K562 (cell line): Measurements from ENCODE around the gene ATP5F1A. TPM values are rescaled to one million over a fixed set of nuclear protein-coding genes. Genes with fewer than 3 reads are reported as not detected.

Source experiments
- ATAC-seq: fragments of 200-7000 bp; cut with Tn5 transposase; 3 replicates; pipeline ENCODE4 v1.9.1; 2020; ENCODE audit warnings: moderate library complexity
- BruUV-seq: library from RNA; stranded (reverse); fragments of 400-500 nt; replicated peaks from 2 replicates; lab custom pipeline; 2021; lab: Mats Ljungman, UMichigan
- CTCF ChIA-PET: fragments of 300-600 bp; formaldehyde crosslinking; extraction: SDS; loops from one replicate; lab custom pipeline; 2021; ENCODE audit warnings: low intra/inter-chr PET ratio; lab: Yijun Ruan, JAX
- POLR2A ChIA-PET: fragments of 300-600, 350-650 bp; sonication (Branson Sonifier 250); formaldehyde crosslinking; extraction: SDS; loops from one replicate; lab custom pipeline; 2021; ENCODE audit warnings: antibody characterized with exemption, inconsistent platforms; lab: Yijun Ruan, JAX
- DNase-seq, 4 experiments: peaks; one replicate each; pipeline versions ENCODE4 v3.0.0 to v3.0.0-alpha.2; 2011 to 2018; ENCODE audit warnings: low spot score in 3 of 4, mixed read lengths in 3 of 4; ENCODE audit errors: extremely low read depth in 1 of 4
- FAIRE-seq: peaks from 2 replicates; lab custom pipeline; 2011; peaks lifted over from hg19 to GRCh38; lab: Jason Lieb, UNC
- H2AFZ ChIP-seq: 2 replicates; pipeline ENCODE4 v1.6.0; 2011; ENCODE audit warnings: low read depth, low read length, control low read depth, inconsistent platforms
- H3K27ac ChIP-seq: fragments of 200-600 bp; 3 replicates; pipeline ENCODE4 v1.8.0; 2011; ENCODE audit warnings: low read depth, mild to moderate bottlenecking, control low read depth, inconsistent platforms, low read length, moderate library complexity, mixed read lengths; ENCODE audit errors: extremely low read depth
- H3K27me3 ChIP-seq, 2 experiments: fragments of 300-600 bp in 1 of 2; 2 replicates in 1 of 2; 3 replicates in 1 of 2; pipeline versions ENCODE4 v1.6.0 to v1.8.0; 2011; ENCODE audit warnings: inconsistent platforms in 2 of 2, low read length in 2 of 2, mild to moderate bottlenecking in 1 of 2, mixed read lengths in 1 of 2, moderate library complexity in 1 of 2; ENCODE audit not compliant: control insufficient read depth in 2 of 2, insufficient read depth in 2 of 2
- H3K36me3 ChIP-seq: fragments of 300-600 bp; 3 replicates; pipeline ENCODE4 v1.8.0; 2011; ENCODE audit warnings: mild to moderate bottlenecking, low read length, inconsistent platforms; ENCODE audit not compliant: control insufficient read depth, insufficient read depth
- H3K4me1 ChIP-seq, 2 experiments: fragments of 200-600 bp in 1 of 2; replicated peaks in 1 of 2; 2 replicates in 1 of 2; 3 replicates in 1 of 2; pipeline versions ENCODE4 v1.5.1 to v1.8.0; 2011; ENCODE audit warnings: inconsistent platforms in 2 of 2, low read length in 2 of 2, mild to moderate bottlenecking in 1 of 2, mixed read lengths in 1 of 2, moderate library complexity in 1 of 2; ENCODE audit not compliant: control insufficient read depth in 2 of 2, insufficient read depth in 2 of 2
- H3K4me2 ChIP-seq: 2 replicates; pipeline ENCODE4 v1.6.1; 2011; ENCODE audit warnings: low read length, control low read depth, inconsistent platforms, mixed read lengths; ENCODE audit not compliant: insufficient read depth
- H3K4me3 ChIP-seq: fragments of 200-600 bp; sonication (generic), shearing (Covaris generic); 2 replicates; pipeline ENCODE4 v1.5.1; 2016; ENCODE audit warnings: control low read depth, inconsistent platforms
- H3K79me2 ChIP-seq: fragments of 200-600 bp; 3 replicates; pipeline ENCODE4 v1.8.0; 2011; ENCODE audit warnings: low read length, inconsistent platforms; ENCODE audit not compliant: control insufficient read depth, insufficient read depth
- H3K9ac ChIP-seq, 2 experiments: 2 replicates each; pipeline versions ENCODE4 v1.6.0 to v1.6.1; 2011; ENCODE audit warnings: low read depth in 2 of 2, low read length in 2 of 2, control low read depth in 1 of 2, inconsistent platforms in 1 of 2, mild to moderate bottlenecking in 1 of 2, mixed read lengths in 1 of 2; ENCODE audit not compliant: insufficient read depth in 1 of 2
- H3K9me1 ChIP-seq: one replicate; pipeline ENCODE4 v1.6.0; 2011; ENCODE audit warnings: inconsistent platforms, mild to moderate bottlenecking, low read length, moderate library complexity; ENCODE audit not compliant: control insufficient read depth, insufficient read depth
- H3K9me3 ChIP-seq: replicated peaks from 2 replicates; pipeline ENCODE4 v1.5.1; 2011; ENCODE audit warnings: low read depth, low read length, inconsistent platforms; ENCODE audit not compliant: control insufficient read depth, insufficient read depth
- H4K20me1 ChIP-seq: replicated peaks from 2 replicates; pipeline ENCODE4 v1.6.1; 2011; ENCODE audit warnings: low read length, inconsistent platforms, mixed read lengths; ENCODE audit not compliant: control insufficient read depth, insufficient read depth
- ATF4 ChIP-seq: fragments of 450-650 bp; formaldehyde crosslinking; IDR thresholded peaks from 2 replicates; pipeline ENCODE4 v1.4.0; 2022; ENCODE audit warnings: mild to moderate bottlenecking, moderate library complexity
- CBX5 ChIP-seq: IDR thresholded peaks from 2 replicates; pipeline ENCODE4 v1.6.1; 2014; ENCODE audit warnings: low read depth, borderline replicate concordance
- CCAR2 ChIP-seq: fragments of 200-400 bp; formaldehyde crosslinking; IDR thresholded peaks from 2 replicates; pipeline ENCODE4 v1.6.1; 2017; ENCODE audit warnings: mild to moderate bottlenecking, low read depth, low read length
- CCNT2 ChIP-seq: IDR thresholded peaks from 2 replicates; pipeline ENCODE4 v1.6.1; 2011; ENCODE audit warnings: borderline replicate concordance, low read depth, mild to moderate bottlenecking, moderate library complexity, mixed read lengths, low read length; ENCODE audit not compliant: insufficient read length; ENCODE audit errors: extremely low read depth
- COPS2 ChIP-seq: fragments of 450-650 bp; conservative IDR thresholded peaks from 2 replicates; pipeline ENCODE4 v1.6.1; 2016; ENCODE audit warnings: mild to moderate bottlenecking, moderate library complexity
- EZH2 ChIP-seq: IDR thresholded peaks from 2 replicates; pipeline ENCODE4 v1.6.1; 2012; ENCODE audit warnings: low read depth, mild to moderate bottlenecking, inconsistent platforms, low read length, borderline replicate concordance
- GTF2A2 ChIP-seq: IDR thresholded peaks from 2 replicates; pipeline ENCODE4 v1.6.1; 2016; ENCODE audit warnings: mild to moderate bottlenecking, missing genetic modification characterization, missing compliant biosample characterization
- HIVEP1 ChIP-seq: fragments of 250-450 bp; sonication (Bioruptor Pico); IDR thresholded peaks from 2 replicates; pipeline ENCODE4 v1.4.0; 2020; ENCODE audit warnings: mild to moderate bottlenecking
- MAFG ChIP-seq: fragments of 450-650 bp; conservative IDR thresholded peaks from 2 replicates; pipeline ENCODE4 v1.6.1; 2016; ENCODE audit warnings: missing genetic modification characterization, missing compliant biosample characterization
- MYC ChIP-seq, 2 experiments: fragments of 250-450 bp in 1 of 2; sonication (Bioruptor Pico) in 1 of 2; IDR thresholded peaks; 2 replicates each; pipeline versions ENCODE4 v1.5.1 to v1.6.1; 2012 to 2021; ENCODE audit warnings: low read depth in 2 of 2, borderline replicate concordance in 1 of 2, improper control_type of control experiment in 1 of 2, low read length in 1 of 2, mild to moderate bottlenecking in 1 of 2, moderate library complexity in 1 of 2
- POLR3G ChIP-seq: IDR thresholded peaks from 2 replicates; pipeline ENCODE4 v1.6.1; 2011; ENCODE audit not compliant: insufficient read length, insufficient replicate concordance; ENCODE audit errors: extremely low read depth
- SMARCB1 ChIP-seq: IDR thresholded peaks from 2 replicates; pipeline ENCODE4 v1.6.1; 2011; ENCODE audit warnings: improper control_type of control experiment, low read depth; ENCODE audit not compliant: insufficient read length
- SP2 ChIP-seq: IDR thresholded peaks from 2 replicates; pipeline ENCODE4 v1.6.1; 2011; ENCODE audit warnings: mild to moderate bottlenecking, low read depth, low read length, moderate library complexity; ENCODE audit not compliant: poor library complexity, severe bottlenecking; ENCODE audit errors: extremely low read depth
- ZNF174 ChIP-seq: fragments of 250-450 bp; sonication (Bioruptor Pico); IDR thresholded peaks from 2 replicates; pipeline ENCODE4 v1.4.0; 2020; ENCODE audit warnings: mild to moderate bottlenecking
- ZNF740 ChIP-seq, 3 experiments: fragments of 200-800 bp in 1 of 3; sonication (Bioruptor generic) in 1 of 3; sonication (generic) in 1 of 3; formaldehyde crosslinking in 1 of 3; IDR thresholded peaks; 2 replicates each; pipeline versions ENCODE4 v1.6.1 to v1.8.0; 2016 to 2022; ENCODE audit warnings: mild to moderate bottlenecking in 2 of 3, missing compliant biosample characterization in 2 of 3, missing genetic modification characterization in 2 of 3, missing genetic modification reagents in 1 of 3
- ZNF76 ChIP-seq: fragments of 250-450 bp; sonication (Bioruptor Pico); IDR thresholded peaks from 2 replicates; pipeline ENCODE4 v1.4.0; 2020; ENCODE audit warnings: mild to moderate bottlenecking, moderate library complexity, borderline replicate concordance
- WGBS: fragments of 100-300 bp; shearing (Covaris generic); methylation state at CpG from one replicate; pipeline ENCODE4 v1.1.6; 2016; ENCODE audit warnings: low coverage, mixed read lengths; ENCODE audit not compliant: insufficient coverage; ENCODE audit errors: missing lambda C conversion rate; 5-methylcytosine and 5-hydroxymethylcytosine counted together
- in situ Hi-C: fragments of 300-500 bp; cut with MboI; formaldehyde crosslinking; loops from 4 replicates; pipeline ENCODE4 v1.15.0; 2018; ENCODE audit warnings: inconsistent platforms, mixed read lengths
- intact Hi-C: fragments of 100-400 bp; cut with micrococcal nuclease; formaldehyde crosslinking; loops from 2 replicates; pipeline ENCODE4 v1.14.2; 2022
- polyA plus RNA-seq, 8 experiments: library from polyadenylated mRNA; depleted of rRNA in 4 of 8; stranded (reverse) in 5 of 8; unstranded in 3 of 8; fragments of >200 nt; fragmentation: Nextera tagmentation in 2 of 8; fragmentation: Illumina TruSeq in 1 of 8; extraction: Ambion mirVana in 2 of 8; extraction: Trizol in 1 of 8; gene quantifications; 2 replicates each; pipeline versions ENCODE4 v1.2.1 to v1.2.3, GENCODE V29; 2011 to 2014; ENCODE audit warnings: inconsistent platforms in 1 of 8, missing spikeins in 1 of 8
- total RNA-seq, 7 experiments: library from RNA; depleted of rRNA in 6 of 7; stranded (reverse); fragments of >200 nt in 6 of 7; fragmentation: Illumina TruSeq in 2 of 7; extraction: Trizol in 2 of 7; gene quantifications; 2 replicates each; pipeline versions ENCODE4 v1.2.1 to v1.2.3, GENCODE V29; 2011 to 2021; ENCODE audit warnings: low replicate concordance in 1 of 7
- TF ChIP-seq, protein P1 (sequence below): IDR thresholded peaks from 2 replicates; pipeline ENCODE4 v1.6.1; 2011; ENCODE audit not compliant: insufficient read length; ENCODE audit errors: extremely low read depth

Gene ATP5F1A
- total and polyA plus RNA-seq, 9 of the 15 experiments (the other 6 are each of a cell fraction or from before 2014, with no cell fraction given) = 377 to 762 (median 490) TPM

DNA sequence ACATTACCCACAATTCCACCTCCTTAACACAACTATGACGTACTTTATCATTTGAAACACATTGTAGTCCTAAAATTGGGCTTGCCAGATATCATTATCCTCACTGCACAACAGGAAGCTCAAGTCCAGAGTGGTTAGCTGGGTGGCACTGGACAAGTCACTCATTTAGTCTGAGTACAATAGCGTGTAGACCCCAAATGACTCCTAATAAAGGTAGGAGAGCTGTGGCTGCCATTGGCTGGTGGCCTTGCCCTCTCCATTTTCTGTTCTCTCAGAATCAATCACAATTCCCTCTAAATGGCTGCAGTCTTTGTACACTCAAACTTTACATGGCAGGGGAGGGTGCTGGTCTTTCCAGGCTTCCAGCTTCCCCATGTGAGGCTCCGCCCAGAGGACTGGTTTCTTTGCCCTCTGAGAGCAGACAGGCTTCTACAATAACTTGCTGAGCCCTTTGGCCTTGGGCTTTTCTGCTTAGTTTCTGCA lies 37.7 kb downstream of the ATP5F1A start:
- POLR2A ChIA-PET = interaction anchor here (0.6 to 1.6 kb wide), 6 partner anchors 9 to 126 kb away, joined by 3 to 7 read pairs (median 5); partner anchors contain the start of gene PSTPIP2
- H3K27ac ChIP-seq = peak overlapping the region; percentile 96
- H3K36me3 ChIP-seq = peaks cover 2% of the 10 kb centered on the region; the same call in 2 of the 3 replicates
- no TSS peak for BruUV-seq
- peaks cover 47% of the 10 kb centered on the region for H3K79me2 ChIP-seq
- H3K9me1 ChIP-seq = no peaks in the 10 kb centered on the region
- 6% methylated on average over 2 of the region's 3 CpGs for WGBS
- CTCF ChIA-PET = no interaction called here
- H3K27me3 ChIP-seq = no peaks in the 10 kb centered on the region
- in situ Hi-C loops = no loop called here
- H3K9me3 ChIP-seq = no peaks in the 10 kb centered on the region
- peak overlapping the region; percentile 68 to 79; a peak in 3 of 4 replicates for H3K9ac ChIP-seq
- H3K4me1 ChIP-seq = peaks cover 11 to 47% of the 10 kb centered on the region in 2 experiments; a peak in 4 of 5 replicates
- ATAC-seq (peak; percentile 75), DNase-seq (peak; percentile 31 to 84 (median 54)), FAIRE-seq (peak; percentile 95)
- no peak overlapping the region; the same call in 1 of the 2 replicates for H3K4me3 ChIP-seq
- no peaks in the 10 kb centered on the region for H4K20me1 ChIP-seq
- H2AFZ ChIP-seq = peak overlapping the region; percentile 81
- intact Hi-C loops = no loop called here
- H3K4me2 ChIP-seq = peak overlapping the region; percentile 78
- TF ChIP-seq ATF4 (CRISPR knock-in tag) = no peak
- no peak for TF ChIP-seq CCAR2
- peak; percentile 42 for TF ChIP-seq CCNT2
- TF ChIP-seq ZNF76 = no peak
- TF ChIP-seq ZNF740 (CRISPR knock-in tag; IDR thresholded peaks at IDR 0.05) = no peak
- no peak for TF ChIP-seq ZNF740 (tag; IDR thresholded peaks at IDR 0.05)
- TF ChIP-seq SP2 = no peak
- TF ChIP-seq MAFG (tag) = no peak
- TF ChIP-seq COPS2 = no peak
- TF ChIP-seq GTF2A2 = no peak
- TF ChIP-seq SMARCB1 = no peak
- no peak for TF ChIP-seq HIVEP1 (CRISPR knock-in tag)
- TF ChIP-seq MYC (IDR thresholded peaks at IDR 0.05; ENCODE audit: low read depth, low read length) = no peak
- no peak for TF ChIP-seq MYC (CRISPR knock-in tag; IDR thresholded peaks at IDR 0.05; ENCODE audit: borderline replicate concordance, low read depth)
- TF ChIP-seq EZH2 = no peak
- TF ChIP-seq, protein P1, sequence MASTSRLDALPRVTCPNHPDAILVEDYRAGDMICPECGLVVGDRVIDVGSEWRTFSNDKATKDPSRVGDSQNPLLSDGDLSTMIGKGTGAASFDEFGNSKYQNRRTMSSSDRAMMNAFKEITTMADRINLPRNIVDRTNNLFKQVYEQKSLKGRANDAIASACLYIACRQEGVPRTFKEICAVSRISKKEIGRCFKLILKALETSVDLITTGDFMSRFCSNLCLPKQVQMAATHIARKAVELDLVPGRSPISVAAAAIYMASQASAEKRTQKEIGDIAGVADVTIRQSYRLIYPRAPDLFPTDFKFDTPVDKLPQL = no peak
- no peak for TF ChIP-seq POLR3G
- no peak for TF ChIP-seq ZNF174
- TF ChIP-seq CBX5 = no peak
